ENCODE measurements around the gene PTPRR.

The PTPRR gene

GRCh38 chr12:70663838-70664237, 256.7 kb downstream of the PTPRR start:
- Histone ChIP-seq H3K79me2 (ENCODE audit: insufficient read depth, low read length) (peaks cover 6% of the 10 kb centered on the region; the same call in 1 of the 2 replicates), H4K20me1 (ENCODE audit: insufficient read depth, low read length, poor library complexity, severe bottlenecking) (no peaks in the 10 kb centered on the region), H3K27me3 (ENCODE audit: insufficient read depth, low read length, poor library complexity, severe bottlenecking) (no peaks in the 10 kb centered on the region), H3F3A (ENCODE audit: low read depth) (0 out of 2 replicates have a peak, but pooled peaks cover 2% of the 10 kb centered on the region), H3K9ac (ENCODE audit: low read depth, low read length, poor library complexity, severe bottlenecking) (no peak overlapping the region), H3K9me3 (ENCODE audit: insufficient read depth, low read depth, low read length) (no peaks in the 10 kb centered on the region), H2AFZ (ENCODE audit: low read length) (no peak overlapping the region; the same call in 1 of the 2 replicates), H3K9me2 (replicated peaks; ENCODE audit: low read depth, low read length) (no peaks in the 10 kb centered on the region), H3K36me3 (ENCODE audit: insufficient read depth, low read length) (no peaks in the 10 kb centered on the region), H3K4me3 (ENCODE audit: low read length, poor library complexity, severe bottlenecking) (no peak overlapping the region), H3K4me1 (ENCODE audit: insufficient read depth, low read length, poor library complexity, severe bottlenecking) (peaks cover 47% of the 10 kb centered on the region), H3K4me2 (ENCODE audit: low read depth, low read length, poor library complexity, severe bottlenecking) (no peak overlapping the region)
- TF ChIP-seq, protein P1, sequence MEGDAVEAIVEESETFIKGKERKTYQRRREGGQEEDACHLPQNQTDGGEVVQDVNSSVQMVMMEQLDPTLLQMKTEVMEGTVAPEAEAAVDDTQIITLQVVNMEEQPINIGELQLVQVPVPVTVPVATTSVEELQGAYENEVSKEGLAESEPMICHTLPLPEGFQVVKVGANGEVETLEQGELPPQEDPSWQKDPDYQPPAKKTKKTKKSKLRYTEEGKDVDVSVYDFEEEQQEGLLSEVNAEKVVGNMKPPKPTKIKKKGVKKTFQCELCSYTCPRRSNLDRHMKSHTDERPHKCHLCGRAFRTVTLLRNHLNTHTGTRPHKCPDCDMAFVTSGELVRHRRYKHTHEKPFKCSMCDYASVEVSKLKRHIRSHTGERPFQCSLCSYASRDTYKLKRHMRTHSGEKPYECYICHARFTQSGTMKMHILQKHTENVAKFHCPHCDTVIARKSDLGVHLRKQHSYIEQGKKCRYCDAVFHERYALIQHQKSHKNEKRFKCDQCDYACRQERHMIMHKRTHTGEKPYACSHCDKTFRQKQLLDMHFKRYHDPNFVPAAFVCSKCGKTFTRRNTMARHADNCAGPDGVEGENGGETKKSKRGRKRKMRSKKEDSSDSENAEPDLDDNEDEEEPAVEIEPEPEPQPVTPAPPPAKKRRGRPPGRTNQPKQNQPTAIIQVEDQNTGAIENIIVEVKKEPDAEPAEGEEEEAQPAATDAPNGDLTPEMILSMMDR (conservative IDR thresholded peaks at IDR 0.05; ENCODE audit: low read length): no peak
- no peak for TF ChIP-seq EZH2phosphoT487 (IDR thresholded peaks at IDR 0.05; ENCODE audit: borderline replicate concordance)

DNA sequence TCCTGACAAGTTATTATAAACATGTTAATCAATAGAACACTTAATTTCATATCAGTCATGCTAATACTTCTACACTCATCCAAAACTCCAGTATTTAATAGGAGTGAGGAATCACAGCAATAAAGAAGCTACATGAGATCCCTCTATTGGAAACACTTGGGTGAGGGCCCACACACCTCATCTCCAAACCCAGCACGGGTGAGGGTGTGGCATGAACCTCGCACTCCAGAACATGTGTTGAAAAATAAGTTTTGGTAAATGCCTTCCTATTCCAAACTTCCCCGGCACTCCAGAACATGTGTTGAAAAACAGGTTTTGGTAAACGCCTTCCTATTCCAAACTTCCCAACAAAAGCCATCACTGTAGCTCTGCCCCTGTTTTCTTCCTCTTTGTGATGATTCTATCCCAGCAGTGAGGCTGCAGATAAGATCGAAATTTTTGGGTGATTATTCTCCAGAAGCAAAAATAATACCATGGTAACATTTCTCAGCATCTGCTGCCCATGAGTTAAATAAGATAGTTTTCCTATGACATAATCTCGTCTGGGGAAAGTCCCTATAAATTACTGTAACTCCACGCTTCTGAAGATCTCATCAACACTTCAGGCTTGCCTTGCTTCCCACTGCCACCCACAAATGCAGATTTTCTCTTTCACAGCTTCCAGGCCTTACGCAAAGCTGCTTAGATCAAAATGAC, 258.9 kb downstream of the PTPRR start:
- Histone ChIP-seq H4K20me1 (ENCODE audit: insufficient read depth, low read length, poor library complexity, severe bottlenecking) (no peaks in the 10 kb centered on the region), H3K4me1 (ENCODE audit: insufficient read depth, low read length, poor library complexity, severe bottlenecking) (peaks cover 67% of the 10 kb centered on the region), H3K4me2 (ENCODE audit: low read depth, low read length, poor library complexity, severe bottlenecking) (peak overlapping the region; percentile 16), H2AFZ (ENCODE audit: low read length) (no peak overlapping the region), H3K79me2 (ENCODE audit: insufficient read depth, low read length) (peaks cover 6% of the 10 kb centered on the region; the same call in 1 of the 2 replicates), H3F3A (ENCODE audit: low read depth) (0 out of 2 replicates have a peak, but pooled peaks cover 2% of the 10 kb centered on the region), H3K9me3 (ENCODE audit: insufficient read depth, low read depth, low read length) (no peaks in the 10 kb centered on the region), H3K9me2 (replicated peaks; ENCODE audit: low read depth, low read length) (no peaks in the 10 kb centered on the region), H3K27me3 (ENCODE audit: insufficient read depth, low read length, poor library complexity, severe bottlenecking) (no peaks in the 10 kb centered on the region), H3K4me3 (ENCODE audit: low read length, poor library complexity, severe bottlenecking) (no peak overlapping the region), H3K36me3 (ENCODE audit: insufficient read depth, low read length) (no peaks in the 10 kb centered on the region), H3K9ac (ENCODE audit: low read depth, low read length, poor library complexity, severe bottlenecking) (no peak overlapping the region)
- TF ChIP-seq, protein P1 (conservative IDR thresholded peaks at IDR 0.05; ENCODE audit: low read length): no peak
- no peak for TF ChIP-seq EZH2phosphoT487 (IDR thresholded peaks at IDR 0.05; ENCODE audit: borderline replicate concordance)

DNA sequence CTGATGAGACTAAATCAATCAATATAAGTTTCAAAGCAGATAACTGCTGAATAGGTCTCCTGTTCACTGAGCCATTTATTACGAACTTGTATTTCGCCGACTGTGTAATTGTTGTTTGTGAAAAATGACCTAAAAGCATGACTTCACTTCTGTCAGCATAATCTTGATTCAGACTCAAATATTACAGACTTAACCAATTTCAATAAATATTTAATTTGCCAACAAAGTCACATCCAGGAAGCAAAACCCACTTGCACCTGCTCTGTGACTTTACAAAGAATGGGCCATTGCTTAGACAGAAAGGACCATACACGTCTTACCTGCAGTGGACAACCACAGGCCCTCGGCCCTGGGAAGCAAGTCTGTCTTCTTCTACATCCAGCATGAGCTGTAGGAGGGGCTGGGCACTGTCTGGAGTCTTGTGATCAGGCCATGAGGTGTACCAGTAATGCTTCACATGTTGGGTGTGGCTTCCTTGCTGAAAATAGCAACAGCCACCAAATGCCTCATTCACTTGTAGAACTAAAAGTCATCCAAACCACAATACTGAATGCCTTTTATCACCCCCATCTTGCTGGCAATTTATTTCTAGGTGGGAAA, 259.8 kb downstream of the PTPRR start:
- H3K9me2 ChIP-seq (replicated peaks; ENCODE audit: low read depth, low read length): no peaks in the 10 kb centered on the region
- peaks cover 6% of the 10 kb centered on the region; the same call in 1 of the 2 replicates for H3K79me2 ChIP-seq (ENCODE audit: insufficient read depth, low read length)
- no peak overlapping the region for H2AFZ ChIP-seq (ENCODE audit: low read length)
- TF ChIP-seq, protein P1 (conservative IDR thresholded peaks at IDR 0.05; ENCODE audit: low read length): no peak
- TF ChIP-seq EZH2phosphoT487 (IDR thresholded peaks at IDR 0.05; ENCODE audit: borderline replicate concordance): no peak
- no peaks in the 10 kb centered on the region for H3K36me3 ChIP-seq (ENCODE audit: insufficient read depth, low read length)
- 0 out of 2 replicates have a peak, but pooled peaks cover 2% of the 10 kb centered on the region for H3F3A ChIP-seq (ENCODE audit: low read depth)
- peaks cover 72% of the 10 kb centered on the region for H3K4me1 ChIP-seq (ENCODE audit: insufficient read depth, low read length, poor library complexity, severe bottlenecking)
- H3K4me2 ChIP-seq (ENCODE audit: low read depth, low read length, poor library complexity, severe bottlenecking): peak overlapping the region; percentile 84
- H3K4me3 ChIP-seq (ENCODE audit: low read length, poor library complexity, severe bottlenecking): peak overlapping the region; percentile 70
- H3K27me3 ChIP-seq (ENCODE audit: insufficient read depth, low read length, poor library complexity, severe bottlenecking): no peaks in the 10 kb centered on the region
- no peaks in the 10 kb centered on the region for H4K20me1 ChIP-seq (ENCODE audit: insufficient read depth, low read length, poor library complexity, severe bottlenecking)
- H3K9ac ChIP-seq (ENCODE audit: low read depth, low read length, poor library complexity, severe bottlenecking): peak overlapping the region; percentile 77
- H3K9me3 ChIP-seq (ENCODE audit: insufficient read depth, low read depth, low read length): no peaks in the 10 kb centered on the region

Measured in Loucy (cell line).